Measurements from ENCODE around the gene TOGARAM1.

The TOGARAM1 gene

GRCh38 chr14:45060551-45060950 is 98.6 kb downstream of the TOGARAM1 start:
- Histone ChIP-seq H3K9ac (no peak overlapping the region), H3K4me1 (ENCODE audit: low read depth, poor library complexity, severe bottlenecking) (no peaks in the 10 kb centered on the region), H3K4me3 (IDR thresholded peaks at IDR 0.05; ENCODE audit: insufficient read depth, low read depth, low read length) (no peak overlapping the region), H3K27ac (no peak overlapping the region), H3K79me2 (ENCODE audit: insufficient read depth, low read depth) (no peaks in the 10 kb centered on the region), H4K20me1 (ENCODE audit: insufficient read depth) (no peaks in the 10 kb centered on the region), H2AFZ (ENCODE audit: low read depth) (no peak overlapping the region), H3K36me3 (ENCODE audit: insufficient read depth) (no peaks in the 10 kb centered on the region), H3K4me2 (no peak overlapping the region), H3K27me3 (ENCODE audit: insufficient read depth, low read depth) (no peaks in the 10 kb centered on the region)
- TF ChIP-seq, protein P1, sequence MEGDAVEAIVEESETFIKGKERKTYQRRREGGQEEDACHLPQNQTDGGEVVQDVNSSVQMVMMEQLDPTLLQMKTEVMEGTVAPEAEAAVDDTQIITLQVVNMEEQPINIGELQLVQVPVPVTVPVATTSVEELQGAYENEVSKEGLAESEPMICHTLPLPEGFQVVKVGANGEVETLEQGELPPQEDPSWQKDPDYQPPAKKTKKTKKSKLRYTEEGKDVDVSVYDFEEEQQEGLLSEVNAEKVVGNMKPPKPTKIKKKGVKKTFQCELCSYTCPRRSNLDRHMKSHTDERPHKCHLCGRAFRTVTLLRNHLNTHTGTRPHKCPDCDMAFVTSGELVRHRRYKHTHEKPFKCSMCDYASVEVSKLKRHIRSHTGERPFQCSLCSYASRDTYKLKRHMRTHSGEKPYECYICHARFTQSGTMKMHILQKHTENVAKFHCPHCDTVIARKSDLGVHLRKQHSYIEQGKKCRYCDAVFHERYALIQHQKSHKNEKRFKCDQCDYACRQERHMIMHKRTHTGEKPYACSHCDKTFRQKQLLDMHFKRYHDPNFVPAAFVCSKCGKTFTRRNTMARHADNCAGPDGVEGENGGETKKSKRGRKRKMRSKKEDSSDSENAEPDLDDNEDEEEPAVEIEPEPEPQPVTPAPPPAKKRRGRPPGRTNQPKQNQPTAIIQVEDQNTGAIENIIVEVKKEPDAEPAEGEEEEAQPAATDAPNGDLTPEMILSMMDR (conservative IDR thresholded peaks at IDR 0.05; ENCODE audit: low read depth, low read length) = no peak

- H3K4me2 ChIP-seq = no peak overlapping the region
- TF ChIP-seq, protein P1 (conservative IDR thresholded peaks at IDR 0.05; ENCODE audit: low read depth, low read length) = no peak
- no peak overlapping the region for H3K9ac ChIP-seq
- H3K27ac ChIP-seq = no peak overlapping the region
- no peak overlapping the region for H2AFZ ChIP-seq (ENCODE audit: low read depth)
- H3K4me3 ChIP-seq (IDR thresholded peaks at IDR 0.05; ENCODE audit: insufficient read depth, low read depth, low read length) = no peak overlapping the region
- no peaks in the 10 kb centered on the region for H3K27me3 ChIP-seq (ENCODE audit: insufficient read depth, low read depth)
- no peaks in the 10 kb centered on the region for H3K36me3 ChIP-seq (ENCODE audit: insufficient read depth)
- H3K79me2 ChIP-seq (ENCODE audit: insufficient read depth, low read depth) = no peaks in the 10 kb centered on the region
- no peaks in the 10 kb centered on the region for H4K20me1 ChIP-seq (ENCODE audit: insufficient read depth)
- no peaks in the 10 kb centered on the region for H3K4me1 ChIP-seq (ENCODE audit: low read depth, poor library complexity, severe bottlenecking)
Measured at GRCh38 chr14:45065540-45065939, 103.5 kb downstream of the TOGARAM1 start.

DNA sequence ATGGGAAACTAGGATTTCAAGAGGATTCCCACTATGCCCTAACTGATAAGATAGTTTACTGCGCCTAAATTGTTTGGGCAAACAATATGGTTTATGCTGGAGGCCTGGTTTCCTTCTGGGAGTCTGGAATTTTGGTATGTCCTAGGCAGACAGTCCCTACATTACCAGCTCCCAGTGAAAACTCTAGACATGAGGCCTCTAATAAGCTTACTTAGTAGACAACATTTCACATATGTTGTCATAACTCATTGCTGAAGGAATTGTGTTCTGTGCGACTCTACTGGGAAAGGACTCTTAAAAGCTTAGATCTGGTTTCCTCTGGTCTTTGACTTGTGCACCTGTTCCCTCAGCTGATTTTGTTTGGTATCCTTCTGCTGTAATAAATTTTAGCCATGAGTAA is 104.0 kb downstream of the TOGARAM1 start:
- no peaks in the 10 kb centered on the region for H3K36me3 ChIP-seq (ENCODE audit: insufficient read depth)
- no peak overlapping the region for H3K4me3 ChIP-seq (IDR thresholded peaks at IDR 0.05; ENCODE audit: insufficient read depth, low read depth, low read length)
- H3K79me2 ChIP-seq (ENCODE audit: insufficient read depth, low read depth) = no peaks in the 10 kb centered on the region
- no peak overlapping the region for H3K27ac ChIP-seq
- no peak overlapping the region for H3K9ac ChIP-seq
- no peaks in the 10 kb centered on the region for H3K27me3 ChIP-seq (ENCODE audit: insufficient read depth, low read depth)
- TF ChIP-seq, protein P1 (conservative IDR thresholded peaks at IDR 0.05; ENCODE audit: low read depth, low read length) = no peak
- H2AFZ ChIP-seq (ENCODE audit: low read depth) = no peak overlapping the region
- no peak overlapping the region for H3K4me2 ChIP-seq
- H4K20me1 ChIP-seq (ENCODE audit: insufficient read depth) = no peaks in the 10 kb centered on the region
- no peaks in the 10 kb centered on the region for H3K4me1 ChIP-seq (ENCODE audit: low read depth, poor library complexity, severe bottlenecking)

DNA sequence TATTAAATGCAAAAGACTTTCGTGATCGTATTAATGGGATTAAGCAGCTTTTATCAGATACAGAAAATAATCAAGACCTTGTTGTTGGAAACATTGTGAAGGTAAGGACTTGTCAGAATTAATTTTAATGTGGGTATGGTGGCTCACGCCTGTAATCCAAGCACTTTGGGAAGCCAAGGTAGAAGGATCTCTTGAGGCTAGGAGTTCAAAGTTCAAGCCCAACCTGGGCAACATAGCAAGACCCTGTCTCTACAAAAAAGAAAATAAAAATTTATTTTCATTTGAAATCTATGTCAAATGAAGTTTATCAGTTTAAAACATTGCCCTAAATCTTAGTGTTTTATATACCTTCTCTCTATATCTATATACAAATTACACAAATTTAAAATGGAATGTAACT is 104.7 kb downstream of the TOGARAM1 start:
- no peaks in the 10 kb centered on the region for H3K79me2 ChIP-seq (ENCODE audit: insufficient read depth, low read depth)
- H4K20me1 ChIP-seq (ENCODE audit: insufficient read depth) = no peaks in the 10 kb centered on the region
- H3K27me3 ChIP-seq (ENCODE audit: insufficient read depth, low read depth) = no peaks in the 10 kb centered on the region
- H3K36me3 ChIP-seq (ENCODE audit: insufficient read depth) = no peaks in the 10 kb centered on the region
- no peak overlapping the region for H3K27ac ChIP-seq
- no peak overlapping the region for H3K9ac ChIP-seq
- H3K4me3 ChIP-seq (IDR thresholded peaks at IDR 0.05; ENCODE audit: insufficient read depth, low read depth, low read length) = no peak overlapping the region
- no peak overlapping the region for H2AFZ ChIP-seq (ENCODE audit: low read depth)
- no peaks in the 10 kb centered on the region for H3K4me1 ChIP-seq (ENCODE audit: low read depth, poor library complexity, severe bottlenecking)
- TF ChIP-seq, protein P1 (conservative IDR thresholded peaks at IDR 0.05; ENCODE audit: low read depth, low read length) = no peak
- no peak overlapping the region for H3K4me2 ChIP-seq
